IMR-90 (cell line): ENCODE results near the gene AP1M2.

Experiments
- CEBPB ChIP-seq: IDR thresholded peaks from 2 replicates; pipeline ENCODE4 v1.6.1; 2012; ENCODE audit warnings: low read depth, low read length, improper control_type of control experiment
- CHD1 ChIP-seq: IDR thresholded peaks from 2 replicates; pipeline ENCODE4 v1.6.1; 2012; ENCODE audit warnings: low read depth, low read length, improper control_type of control experiment
- CTCF ChIP-seq: conservative IDR thresholded peaks from 2 replicates; pipeline ENCODE4 v1.5.1; 2012; ENCODE audit warnings: mild to moderate bottlenecking, low read depth, low read length, improper control_type of control experiment
- ELK1 ChIP-seq: fragments of 150-350 bp; IDR thresholded peaks from 2 replicates; pipeline ENCODE4 v1.6.1; 2016; ENCODE audit warnings: low read depth, mild to moderate bottlenecking, low read length, moderate library complexity, borderline replicate concordance
- MAZ ChIP-seq: IDR thresholded peaks from 2 replicates; pipeline ENCODE4 v1.6.1; 2012; ENCODE audit warnings: low read depth, mild to moderate bottlenecking, low read length, improper control_type of control experiment, moderate library complexity, borderline replicate concordance
- MXI1 ChIP-seq: IDR thresholded peaks from 2 replicates; pipeline ENCODE4 v1.6.1; 2012; ENCODE audit warnings: low read depth, mild to moderate bottlenecking, low read length, moderate library complexity, borderline replicate concordance
- NFE2L2 ChIP-seq: fragments of 150-350 bp; IDR thresholded peaks from 2 replicates; pipeline ENCODE4 v1.6.1; 2016; ENCODE audit warnings: low read depth, mild to moderate bottlenecking, low read length
- POLR2A ChIP-seq: IDR thresholded peaks from 2 replicates; pipeline ENCODE4 v1.6.1; 2012; ENCODE audit warnings: mild to moderate bottlenecking, low read depth, low read length
- RAD21 ChIP-seq: IDR thresholded peaks from 2 replicates; pipeline ENCODE4 v1.6.1; 2012; ENCODE audit warnings: low read length, improper control_type of control experiment
- RCOR1 ChIP-seq: IDR thresholded peaks from 2 replicates; pipeline ENCODE4 v1.6.1; 2012; ENCODE audit warnings: mild to moderate bottlenecking, low read length, improper control_type of control experiment; ENCODE audit not compliant: insufficient replicate concordance
- RFX5 ChIP-seq: IDR thresholded peaks from 2 replicates; pipeline ENCODE4 v1.8.0; 2012; ENCODE audit warnings: low read depth, mild to moderate bottlenecking, low read length, moderate library complexity

GRCh38 chr19:10634963-10635362, 47.9 kb upstream of the AP1M2 start:
- TF ChIP-seq CTCF: no peak
- no peak for TF ChIP-seq CEBPB
- TF ChIP-seq CHD1: no peak
- TF ChIP-seq POLR2A: no peak
- TF ChIP-seq MAZ: no peak
- TF ChIP-seq RAD21: no peak
- no peak for TF ChIP-seq NFE2L2
- TF ChIP-seq ELK1: no peak
- no peak for TF ChIP-seq RCOR1
- TF ChIP-seq RFX5: no peak
- TF ChIP-seq MXI1: no peak
